GM12892 (cell line): Measurements from ENCODE around the gene PSAP. TPM values are rescaled to one million over a fixed set of nuclear protein-coding genes. Genes with fewer than 3 reads are reported as not detected.
A peak's percentile ranks its signal among the peaks of the same experiment; 100 is the strongest.
"Not testable (repeated sequence)": the region's sequence is repeated elsewhere in the genome, so short reads cannot be mapped to it uniquely, and the experiment has no call there.

Experiments used
- DNase-seq: peaks from one replicate; pipeline ENCODE4 v3.0.0; 2011; ENCODE audit not compliant: insufficient read length
- FAIRE-seq: peaks from 2 replicates; lab custom pipeline; 2011; peaks lifted over from hg19 to GRCh38; lab: Jason Lieb, UNC
- POLR2A ChIP-seq: IDR thresholded peaks from 2 replicates; pipeline ENCODE4 v1.6.1; 2011; ENCODE audit warnings: low read depth, low read length, control low read depth
- POLR2AphosphoS5 ChIP-seq: IDR thresholded peaks from 2 replicates; pipeline ENCODE4 v1.6.1; 2011; ENCODE audit warnings: low read depth, low read length, control low read depth
- TAF1 ChIP-seq: IDR thresholded peaks from 2 replicates; pipeline ENCODE4 v1.6.1; 2011; ENCODE audit warnings: low read depth, mild to moderate bottlenecking, control low read depth, low read length, borderline replicate concordance
- polyA plus RNA-seq: library from polyadenylated mRNA; unstranded; fragments of >200 nt; gene quantifications from one replicate; pipeline ENCODE4 v1.2.1, GENCODE V29; 2012; ENCODE audit warnings: missing spikeins, inconsistent platforms; ENCODE audit not compliant: missing spikeins

The PSAP gene
- polyA plus RNA-seq: 150 TPM

DNA sequence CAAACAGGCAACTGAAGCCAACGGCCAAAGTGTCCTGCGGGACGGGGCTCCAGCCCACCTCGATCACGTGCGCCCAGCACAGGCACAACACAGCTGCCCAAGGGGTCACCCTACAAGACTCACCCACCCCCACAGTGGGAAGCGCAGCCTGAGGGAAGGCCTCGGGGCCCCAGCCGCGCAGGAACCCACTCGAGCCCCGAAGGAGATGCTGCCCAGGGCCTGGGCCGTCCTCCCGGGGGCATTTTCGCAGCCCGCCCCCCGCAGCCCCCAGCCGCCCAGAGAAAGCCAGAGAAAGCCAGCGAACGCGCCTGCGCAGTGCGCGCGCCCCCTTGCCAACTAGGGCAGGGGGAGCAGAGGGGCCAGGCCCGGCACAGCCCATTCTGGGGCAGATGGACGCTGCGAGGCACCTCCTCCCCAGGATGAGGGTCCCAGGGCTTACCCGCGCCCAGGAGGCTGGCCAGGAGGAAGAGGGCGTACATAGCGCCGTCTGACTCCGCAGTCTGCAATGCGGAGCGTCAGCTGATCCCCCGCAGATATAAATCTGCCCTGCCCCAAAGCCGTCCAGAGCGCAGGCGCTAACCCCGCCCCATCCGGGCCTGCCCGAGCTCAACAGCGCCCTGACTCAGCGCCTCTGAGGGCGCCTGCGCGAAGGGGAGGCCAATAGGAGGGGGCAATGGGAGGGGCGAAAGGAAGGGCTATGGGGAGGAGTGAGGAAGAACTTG, at the start of gene PSAP:
Gene PSAP, minus strand, starts transcription at position 509 of the 722 bp plus-strand sequence. Its CDS starts 30 bp downstream, at position 479.
- FAIRE-seq (peak; percentile 96), DNase-seq (peak; percentile 99)
- TF ChIP-seq POLR2A (peak; percentile 99), POLR2AphosphoS5 (peak; percentile 98), TAF1 (peak; percentile 83)

DNA sequence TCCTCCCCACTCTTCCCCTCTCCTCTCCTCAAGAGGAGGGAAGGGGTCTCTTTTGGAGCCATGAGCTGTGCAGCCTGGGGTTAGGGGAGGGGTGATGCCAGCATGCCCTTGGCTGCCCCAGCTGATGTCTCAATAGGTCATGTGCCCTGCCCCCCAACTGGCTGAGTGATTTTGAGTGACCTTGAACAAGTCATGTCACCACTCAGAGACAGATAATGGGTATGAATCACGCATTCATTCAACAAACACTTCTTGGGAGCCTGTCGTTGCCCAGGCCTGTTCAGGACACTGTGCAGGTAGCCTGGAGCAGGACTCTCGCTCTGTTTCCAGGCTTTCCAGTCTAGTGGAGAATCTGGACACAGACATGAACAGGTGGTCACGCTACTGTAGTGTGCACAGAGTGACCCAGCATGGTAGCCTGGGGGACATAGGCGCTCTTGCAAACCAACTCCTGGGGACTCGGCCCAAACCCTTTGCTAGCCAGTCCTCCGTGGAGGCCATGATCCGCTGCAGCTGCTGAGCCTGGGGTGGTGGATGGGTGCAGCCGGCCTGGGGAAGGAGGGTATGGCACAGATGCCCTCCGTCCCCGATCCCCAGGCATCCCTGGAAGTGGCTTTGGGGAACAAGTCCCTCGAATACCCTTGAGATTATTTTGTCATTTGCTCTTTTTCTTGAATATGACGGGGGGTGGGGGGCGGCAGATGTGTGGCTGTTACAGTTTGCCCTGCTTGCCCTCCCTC, 49.6 kb upstream of the PSAP start:
- DNase-seq (no peak), FAIRE-seq (no peak)
- TF ChIP-seq POLR2A: no peak
- TF ChIP-seq TAF1: no peak
- TF ChIP-seq POLR2AphosphoS5: no peak

- TF ChIP-seq POLR2A (no peak), TAF1 (no peak), POLR2AphosphoS5 (no peak)
- FAIRE-seq (no peak), DNase-seq (no peak)
Measured at GRCh38 chr10:71899665-71900412, 48.8 kb upstream of the PSAP start.

- DNase-seq, FAIRE-seq: not testable (repeated sequence)
Measured at GRCh38 chr10:71898346-71898745, 47.3 kb upstream of the PSAP start.

DNA sequence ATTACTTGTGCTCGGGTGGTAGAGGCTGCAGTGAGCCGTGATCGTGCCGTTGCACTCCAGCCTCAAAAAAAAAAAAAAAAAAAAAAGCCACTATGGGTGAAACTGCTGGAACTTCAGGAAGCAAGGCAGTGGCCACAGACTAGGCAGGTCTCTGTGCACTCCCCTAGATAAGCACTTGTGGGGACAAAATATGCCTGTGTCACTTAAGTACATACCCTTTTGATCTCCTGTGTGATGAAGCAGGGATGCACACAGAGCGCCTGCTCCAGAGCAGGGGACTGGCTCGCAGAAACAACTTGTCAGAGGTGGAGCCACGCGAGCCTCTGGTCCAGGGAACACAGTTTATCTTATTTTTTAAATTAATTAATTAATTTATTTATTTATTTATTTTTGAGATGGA, 42.9 kb upstream of the PSAP start:
- FAIRE-seq (no peak), DNase-seq (no peak)
- TF ChIP-seq POLR2A (no peak), POLR2AphosphoS5 (no peak), TAF1 (no peak)

DNA sequence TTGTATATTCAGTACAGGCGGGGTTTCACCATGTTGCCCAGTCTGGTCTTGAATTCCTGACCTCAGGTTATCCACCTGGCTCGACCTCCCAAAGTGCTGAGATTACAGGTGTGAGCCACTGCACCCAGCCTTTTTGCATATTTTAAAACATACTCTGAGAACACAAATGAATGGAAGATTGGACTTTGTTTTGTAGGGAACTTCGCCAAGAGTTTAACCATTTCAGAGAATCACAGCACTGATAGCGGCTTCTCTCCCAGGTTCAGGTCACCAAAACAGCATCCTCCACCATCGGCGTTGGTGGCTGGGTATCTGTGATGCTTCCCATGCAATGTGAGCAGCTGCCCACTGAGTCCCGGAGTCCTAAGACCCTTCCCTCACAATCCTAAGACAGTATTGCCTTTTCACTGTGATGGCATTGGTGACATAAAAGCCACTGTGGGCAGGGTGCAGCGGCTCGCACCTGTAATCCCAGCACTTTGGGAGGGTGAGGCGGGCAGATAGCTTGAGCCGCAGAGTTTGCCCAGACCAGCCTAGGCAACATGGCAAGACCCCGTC, 42.3 kb upstream of the PSAP start:
- no peak for FAIRE-seq
- DNase-seq: no peak
- TF ChIP-seq TAF1 (no peak), POLR2AphosphoS5 (no peak), POLR2A (no peak)

- DNase-seq (no peak), FAIRE-seq (no peak)
- TF ChIP-seq POLR2A: no peak
- TF ChIP-seq POLR2AphosphoS5: no peak
- TF ChIP-seq TAF1: no peak
Measured at GRCh38 chr10:71891437-71891836, 40.4 kb upstream of the PSAP start.

DNA sequence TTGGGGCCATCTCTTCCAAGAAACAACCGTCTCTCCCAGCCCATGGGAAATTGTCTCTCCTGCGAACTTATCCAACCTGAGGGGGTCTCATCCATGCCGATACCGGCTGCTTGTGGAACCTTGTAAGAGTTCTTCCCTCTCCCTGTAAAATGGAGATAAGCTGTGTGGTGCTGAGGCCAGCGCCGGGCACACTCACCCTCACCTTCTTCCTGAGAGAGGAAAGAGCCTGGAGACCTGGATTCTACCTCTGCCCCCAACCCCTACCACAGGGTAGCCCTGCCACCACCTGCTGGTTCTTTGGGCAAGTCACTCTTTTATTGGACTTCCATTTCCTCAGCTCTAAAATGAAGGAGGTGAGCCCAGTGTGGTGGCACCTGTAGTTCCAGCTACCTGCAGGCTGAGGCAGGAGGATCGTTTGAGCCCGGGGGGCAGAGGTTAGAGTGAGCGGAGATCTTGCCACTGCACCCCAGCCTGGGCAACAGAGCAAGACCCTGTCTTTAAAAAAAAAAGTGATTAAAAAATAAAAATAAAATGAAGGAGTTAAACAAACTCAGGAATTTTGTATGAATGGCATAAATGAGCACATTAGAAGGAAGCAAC, 38.4 kb upstream of the PSAP start:
- FAIRE-seq: no peak
- DNase-seq: no peak
- TF ChIP-seq POLR2A (no peak), POLR2AphosphoS5 (no peak), TAF1 (no peak)

GRCh38 chr10:71888623-71889387, 37.8 kb upstream of the PSAP start:
- FAIRE-seq (peak; percentile 92), DNase-seq (peak; percentile 76)
- TF ChIP-seq POLR2A: peak; percentile 63; the same call in 1 of the 2 replicates
- no peak for TF ChIP-seq POLR2AphosphoS5
- TF ChIP-seq TAF1: peak; percentile 30; the same call in 1 of the 2 replicates

GRCh38 chr10:71888248-71888622, 37.2 kb upstream of the PSAP start:
- TF ChIP-seq POLR2AphosphoS5 (no peak), POLR2A (no peak), TAF1 (no peak)
- FAIRE-seq (no peak), DNase-seq (no peak)

- TF ChIP-seq TAF1 (no peak), POLR2AphosphoS5 (no peak), POLR2A (no peak)
- no peak for FAIRE-seq
- no peak for DNase-seq
Measured at GRCh38 chr10:71887743-71888142, 36.7 kb upstream of the PSAP start.
